Mucosa of descending colon (tissue), 3 donors: ENCODE measurements around the gene EYA2. TPM values are rescaled to one million over a fixed set of nuclear protein-coding genes. Genes with fewer than 3 reads are reported as not detected.
A peak's percentile ranks its signal among the peaks of the same experiment; 100 is the strongest.

Experiments
- ATAC-seq: fragments of 200-7000 bp; cut with Tn5 transposase; one replicate; pipeline ENCODE4 v1.9.1; 2020; ENCODE audit warnings: mild to moderate bottlenecking, moderate library complexity
- DNase-seq, 3 donors: peaks; one replicate each; pipeline ENCODE4 v3.0.0-alpha.2; 2020
- H3K36me3 ChIP-seq: fragments of 200-600 bp; one replicate; pipeline ENCODE4 v1.8.0; 2021; ENCODE audit warnings: low read depth, mild to moderate bottlenecking
- H3K4me1 ChIP-seq: fragments of 200-600 bp; one replicate; pipeline ENCODE4 v1.8.0; 2021; ENCODE audit warnings: low read depth, mild to moderate bottlenecking
- H3K4me3 ChIP-seq: fragments of 200-600 bp; one replicate; pipeline ENCODE4 v1.8.0; 2021; ENCODE audit warnings: mild to moderate bottlenecking
- H3K9me3 ChIP-seq: fragments of 200-600 bp; one replicate; pipeline ENCODE4 v1.8.0; 2021; ENCODE audit warnings: mild to moderate bottlenecking
- intact Hi-C, 2 donors: fragments of 100-400 bp; cut with DNase I in 1 of 2; cut with micrococcal nuclease in 1 of 2; formaldehyde crosslinking; loops; one replicate each; pipeline versions ENCODE4 v1.11.0 to v1.11.1; 2022; cut with DNase I, micrococcal nuclease
- total RNA-seq, 3 donors: library from RNA; stranded (reverse); fragmentation: NEBNext Ultra II Directional in 2 of 3; extraction: Animal tissue kit (Norgen Biotek cat#: 25700) in 2 of 3; gene quantifications; one replicate each; pipeline versions ENCODE4 v1.2.1 to v1.2.4, GENCODE V29; 2021 to 2023
- TF ChIP-seq, protein P1 (sequence below): fragments of 200-600 bp; IDR thresholded peaks from one replicate; pipeline ENCODE4 v1.8.0; 2022; ENCODE audit warnings: antibody characterized with exemption, mild to moderate bottlenecking
- donor health status: DM: no; HTN: no; CAD: no; lungs with moderate emphysema.
- donor health status: DM: no; HTN: no; CAD: no.
- donor health status: DM: no; HTN: yes; CAD: no.

EYA2 gene
- total RNA-seq, 3 donors from 2014 or later = 14.3 to 22.3 (median 19.5) TPM

- no peaks in the 10 kb centered on the region for H3K9me3 ChIP-seq
- no peaks in the 10 kb centered on the region for H3K36me3 ChIP-seq
- intact Hi-C loops = no loop called here
- H3K4me1 ChIP-seq = peaks cover 12% of the 10 kb centered on the region
- no peak overlapping the region for H3K4me3 ChIP-seq
- DNase-seq = peak in 1 of 3 donors; percentile 46
- TF ChIP-seq, protein P1, sequence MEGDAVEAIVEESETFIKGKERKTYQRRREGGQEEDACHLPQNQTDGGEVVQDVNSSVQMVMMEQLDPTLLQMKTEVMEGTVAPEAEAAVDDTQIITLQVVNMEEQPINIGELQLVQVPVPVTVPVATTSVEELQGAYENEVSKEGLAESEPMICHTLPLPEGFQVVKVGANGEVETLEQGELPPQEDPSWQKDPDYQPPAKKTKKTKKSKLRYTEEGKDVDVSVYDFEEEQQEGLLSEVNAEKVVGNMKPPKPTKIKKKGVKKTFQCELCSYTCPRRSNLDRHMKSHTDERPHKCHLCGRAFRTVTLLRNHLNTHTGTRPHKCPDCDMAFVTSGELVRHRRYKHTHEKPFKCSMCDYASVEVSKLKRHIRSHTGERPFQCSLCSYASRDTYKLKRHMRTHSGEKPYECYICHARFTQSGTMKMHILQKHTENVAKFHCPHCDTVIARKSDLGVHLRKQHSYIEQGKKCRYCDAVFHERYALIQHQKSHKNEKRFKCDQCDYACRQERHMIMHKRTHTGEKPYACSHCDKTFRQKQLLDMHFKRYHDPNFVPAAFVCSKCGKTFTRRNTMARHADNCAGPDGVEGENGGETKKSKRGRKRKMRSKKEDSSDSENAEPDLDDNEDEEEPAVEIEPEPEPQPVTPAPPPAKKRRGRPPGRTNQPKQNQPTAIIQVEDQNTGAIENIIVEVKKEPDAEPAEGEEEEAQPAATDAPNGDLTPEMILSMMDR = no peak
- ATAC-seq = peak; percentile 80
Observed at GRCh38 chr20:47097691-47098622, 203.3 kb downstream of the EYA2 start.

GRCh38 chr20:47099093-47099492 lies 204.4 kb downstream of the EYA2 start:
- DNase-seq (no peak), ATAC-seq (no peak)
- intact Hi-C loops = no loop called here
- Histone ChIP-seq H3K4me3 (no peak overlapping the region), H3K36me3 (no peaks in the 10 kb centered on the region), H3K4me1 (peaks cover 12% of the 10 kb centered on the region), H3K9me3 (no peaks in the 10 kb centered on the region)
- TF ChIP-seq, protein P1 = no peak

DNA sequence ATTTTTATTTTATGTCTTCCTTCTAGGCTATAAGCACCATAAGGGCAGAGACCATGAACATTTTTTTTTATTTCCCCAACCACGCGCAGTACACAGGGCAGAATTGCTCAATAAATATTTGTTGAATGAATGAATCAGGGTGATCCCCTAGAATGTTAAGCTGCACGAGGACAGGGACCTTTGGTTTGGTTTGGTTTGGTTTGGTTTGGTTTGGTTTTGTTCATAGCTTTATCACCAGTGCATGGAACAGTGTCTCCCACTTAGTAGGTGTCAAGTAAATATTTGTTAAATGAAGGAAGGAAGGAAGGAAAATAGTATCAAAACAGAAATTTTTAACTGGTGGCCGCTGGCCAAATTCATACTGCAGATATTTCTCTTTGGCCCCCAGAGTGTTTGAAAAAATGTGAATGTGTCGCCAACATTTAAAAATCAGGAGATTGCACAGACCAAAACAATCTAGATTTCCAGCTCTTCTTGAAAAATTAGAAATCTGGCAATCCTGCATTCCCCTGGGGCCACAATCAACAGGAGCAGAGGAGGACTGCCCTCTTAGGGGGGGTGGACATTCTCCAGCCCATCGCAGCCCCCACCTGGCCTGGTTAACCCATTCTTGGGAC lies 205.3 kb downstream of the EYA2 start:
- H3K4me3 ChIP-seq = no peak overlapping the region
- H3K4me1 ChIP-seq = peaks cover 12% of the 10 kb centered on the region
- ATAC-seq (peak; percentile 66), DNase-seq (no peak)
- intact Hi-C loops = no loop called here
- no peaks in the 10 kb centered on the region for H3K36me3 ChIP-seq
- TF ChIP-seq, protein P1 = no peak
- H3K9me3 ChIP-seq = no peaks in the 10 kb centered on the region

- Histone ChIP-seq H3K9me3 (no peaks in the 10 kb centered on the region), H3K4me3 (no peak overlapping the region), H3K36me3 (no peaks in the 10 kb centered on the region), H3K4me1 (peaks cover 12% of the 10 kb centered on the region)
- ATAC-seq (no peak), DNase-seq (no peak)
- intact Hi-C loops = no loop called here
- TF ChIP-seq, protein P1 = no peak
Observed at GRCh38 chr20:47102629-47103028, 208.0 kb downstream of the EYA2 start.

DNA sequence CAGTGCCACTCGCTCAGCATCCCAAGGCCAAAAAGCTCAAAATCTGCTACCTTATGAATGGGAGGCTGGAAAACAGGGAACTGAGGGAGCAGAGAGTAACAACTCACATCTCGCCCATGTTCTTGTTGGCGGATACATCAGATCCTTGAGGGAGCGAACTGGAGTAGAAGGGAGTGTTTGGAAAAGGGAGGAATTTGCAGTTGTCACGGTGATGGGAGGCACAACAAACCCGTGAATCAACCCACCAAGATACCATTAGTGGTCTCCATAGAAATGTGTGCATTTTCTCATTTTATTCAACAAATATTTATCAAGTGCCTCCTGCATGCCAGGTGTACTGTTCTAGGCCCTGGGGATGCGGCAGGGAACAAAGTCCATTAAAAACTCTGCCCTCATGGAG lies 212.1 kb downstream of the EYA2 start:
- DNase-seq (no peak), ATAC-seq (no peak)
- Histone ChIP-seq H3K9me3 (no peaks in the 10 kb centered on the region), H3K4me1 (no peaks in the 10 kb centered on the region), H3K4me3 (no peak overlapping the region), H3K36me3 (no peaks in the 10 kb centered on the region)
- TF ChIP-seq, protein P1 = no peak
- intact Hi-C loops = no loop called here
